ENCODE data around the gene HSPA6.
"Not testable (repeated sequence)": the region's sequence is repeated elsewhere in the genome, so short reads cannot be mapped to it uniquely, and the experiment has no call there.

The HSPA6 gene

GRCh38 chr1:161539731-161540569 lies 15.6 kb downstream of the HSPA6 start:
- peak; percentile 10 for TF ChIP-seq CTCF (IDR thresholded peaks at IDR 0.05; ENCODE audit: insufficient read depth, low read length, poor library complexity, severe bottlenecking)
- H3K4me3 ChIP-seq (replicated peaks; ENCODE audit: low read depth, low read length), result peak overlapping the region; percentile 61
- DNase-seq (ENCODE audit: extremely low read depth, insufficient read length), result peak; percentile 90
- not testable (repeated sequence) for H3K36me3 ChIP-seq (ENCODE audit: control insufficient read depth, insufficient read depth, low read length); H3K27me3 ChIP-seq (replicated peaks; ENCODE audit: control insufficient read depth, insufficient read depth, low read length)

- H3K4me3 ChIP-seq (replicated peaks; ENCODE audit: low read depth, low read length), result peak overlapping the region; percentile 14; the same call in 1 of the 2 replicates
- peak; percentile 18 for DNase-seq (ENCODE audit: extremely low read depth, insufficient read length)
- H3K27me3 ChIP-seq (replicated peaks; ENCODE audit: control insufficient read depth, insufficient read depth, low read length); H3K36me3 ChIP-seq (ENCODE audit: control insufficient read depth, insufficient read depth, low read length): not testable (repeated sequence)
Measured at GRCh38 chr1:161540570-161540960, 16.2 kb downstream of the HSPA6 start.

GRCh38 chr1:161542091-161542559 lies 17.8 kb downstream of the HSPA6 start:
- H3K36me3 ChIP-seq (ENCODE audit: control insufficient read depth, insufficient read depth, low read length); DNase-seq (ENCODE audit: extremely low read depth, insufficient read length); H3K27me3 ChIP-seq (replicated peaks; ENCODE audit: control insufficient read depth, insufficient read depth, low read length); H3K4me3 ChIP-seq (replicated peaks; ENCODE audit: low read depth, low read length): not testable (repeated sequence)

- H3K27me3 ChIP-seq (replicated peaks; ENCODE audit: control insufficient read depth, insufficient read depth, low read length); H3K36me3 ChIP-seq (ENCODE audit: control insufficient read depth, insufficient read depth, low read length); DNase-seq (ENCODE audit: extremely low read depth, insufficient read length); H3K4me3 ChIP-seq (replicated peaks; ENCODE audit: low read depth, low read length): not testable (repeated sequence)
Measured at GRCh38 chr1:161543125-161543524, 18.8 kb downstream of the HSPA6 start.

GRCh38 chr1:161545005-161545731 lies 20.8 kb downstream of the HSPA6 start:
- not testable (repeated sequence) for H3K27me3 ChIP-seq (replicated peaks; ENCODE audit: control insufficient read depth, insufficient read depth, low read length); H3K4me3 ChIP-seq (replicated peaks; ENCODE audit: low read depth, low read length); H3K36me3 ChIP-seq (ENCODE audit: control insufficient read depth, insufficient read depth, low read length); DNase-seq (ENCODE audit: extremely low read depth, insufficient read length)

- H3K27me3 ChIP-seq (replicated peaks; ENCODE audit: control insufficient read depth, insufficient read depth, low read length); DNase-seq (ENCODE audit: extremely low read depth, insufficient read length); H3K36me3 ChIP-seq (ENCODE audit: control insufficient read depth, insufficient read depth, low read length); H3K4me3 ChIP-seq (replicated peaks; ENCODE audit: low read depth, low read length): not testable (repeated sequence)
Measured at GRCh38 chr1:161547995-161548741, 23.8 kb downstream of the HSPA6 start.

- H3K36me3 ChIP-seq (ENCODE audit: control insufficient read depth, insufficient read depth, low read length); H3K27me3 ChIP-seq (replicated peaks; ENCODE audit: control insufficient read depth, insufficient read depth, low read length); H3K4me3 ChIP-seq (replicated peaks; ENCODE audit: low read depth, low read length); DNase-seq (ENCODE audit: extremely low read depth, insufficient read length): not testable (repeated sequence)
Measured at GRCh38 chr1:161548749-161549406, 24.5 kb downstream of the HSPA6 start.

GRCh38 chr1:161549652-161550051 lies 25.3 kb downstream of the HSPA6 start, which contains the start of gene FCGR3A:
Gene FCGR3A (minus strand): TSS chr1:161549818. CDS start chr1:161549736, 82 bp downstream.
- no peak within 1 kb of the TSS for H3K4me3 ChIP-seq (replicated peaks; ENCODE audit: low read depth, low read length)
- H3K36me3 ChIP-seq (ENCODE audit: control insufficient read depth, insufficient read depth, low read length), result no peaks in the 10 kb centered on the region
- DNase-seq (ENCODE audit: extremely low read depth, insufficient read length), result no peak
- TF ChIP-seq CTCF (IDR thresholded peaks at IDR 0.05; ENCODE audit: insufficient read depth, low read length, poor library complexity, severe bottlenecking), result no peak
- H3K27me3 ChIP-seq (replicated peaks; ENCODE audit: control insufficient read depth, insufficient read depth, low read length), result no peaks in the 10 kb centered on the region

GRCh38 chr1:161550942-161551341 lies 26.6 kb downstream of the HSPA6 start:
- not testable (repeated sequence) for H3K4me3 ChIP-seq (replicated peaks; ENCODE audit: low read depth, low read length); H3K27me3 ChIP-seq (replicated peaks; ENCODE audit: control insufficient read depth, insufficient read depth, low read length); DNase-seq (ENCODE audit: extremely low read depth, insufficient read length); H3K36me3 ChIP-seq (ENCODE audit: control insufficient read depth, insufficient read depth, low read length)

- H3K4me3 ChIP-seq (replicated peaks; ENCODE audit: low read depth, low read length); H3K36me3 ChIP-seq (ENCODE audit: control insufficient read depth, insufficient read depth, low read length); H3K27me3 ChIP-seq (replicated peaks; ENCODE audit: control insufficient read depth, insufficient read depth, low read length); DNase-seq (ENCODE audit: extremely low read depth, insufficient read length): not testable (repeated sequence)
Measured at GRCh38 chr1:161553631-161554030, 29.3 kb downstream of the HSPA6 start.

GRCh38 chr1:161554340-161554739 lies 30.0 kb downstream of the HSPA6 start:
- not testable (repeated sequence) for H3K36me3 ChIP-seq (ENCODE audit: control insufficient read depth, insufficient read depth, low read length); H3K4me3 ChIP-seq (replicated peaks; ENCODE audit: low read depth, low read length); H3K27me3 ChIP-seq (replicated peaks; ENCODE audit: control insufficient read depth, insufficient read depth, low read length); DNase-seq (ENCODE audit: extremely low read depth, insufficient read length)
